Adrenal gland (tissue), 19 donors: ENCODE data around the gene USP11. TPM values are rescaled to one million over a fixed set of nuclear protein-coding genes. Genes with fewer than 3 reads are reported as not detected.
A peak's percentile ranks its signal among the peaks of the same experiment; 100 is the strongest.

Source experiments
- DNase-seq, 7 donors: peaks; one replicate each; pipeline ENCODE4 v3.0.0-alpha.2; 2019 to 2020
- H3K27ac ChIP-seq, 5 donors: fragments of 200-600 bp; sonication (generic) in 4 of 5; 1 replicate in 3 of 5; 2 replicates in 2 of 5; pipeline versions ENCODE4 v1.5.1 to v1.8.0; 2016 to 2020; ENCODE audit warnings: mild to moderate bottlenecking in 1 of 5
- H3K27me3 ChIP-seq: fragments of 200-600 bp; 2 replicates; pipeline ENCODE4 v1.8.0; 2021
- H3K36me3 ChIP-seq, 2 donors: fragments of 200-600 bp; replicated peaks in 1 of 2; 1 replicate in 1 of 2; 2 replicates in 1 of 2; pipeline versions ENCODE4 v1.5.1 to v1.8.0; 2018 to 2022
- H3K4me1 ChIP-seq, 2 donors: fragments of 200-600 bp; replicated peaks in 1 of 2; 1 replicate in 1 of 2; 2 replicates in 1 of 2; pipeline versions ENCODE4 v1.5.1 to v1.8.0; 2018 to 2021
- H3K4me3 ChIP-seq, 4 donors: fragments of 200-600 bp; sonication (generic) in 3 of 4; one replicate each; pipeline ENCODE4 v1.5.1; 2016 to 2018
- H3K9me3 ChIP-seq, 3 donors: fragments of 200-600 bp; sonication (generic) in 1 of 3; replicated peaks in 1 of 3; 1 replicate in 2 of 3; 2 replicates in 1 of 3; pipeline versions ENCODE4 v1.5.1 to v1.8.0; 2016 to 2021
- POLR2A ChIP-seq, 2 donors: fragments of 450-650 bp; IDR thresholded peaks; one replicate each; pipeline ENCODE4 v1.6.1; 2017; ENCODE audit warnings: antibody characterized with exemption in 2 of 2, mild to moderate bottlenecking in 2 of 2, moderate library complexity in 1 of 2
- WGBS, 4 donors: extraction: QIAGEN DNeasy Blood & Tissue Kit in 2 of 4; methylation state at CpG; one replicate each; pipeline versions ENCODE4 v1.1.5 to v1.1.7; 2013 to 2017; 5-methylcytosine and 5-hydroxymethylcytosine counted together
- intact Hi-C, 2 donors: fragments of 100-400 bp; cut with DNase I; formaldehyde crosslinking; loops; one replicate each; pipeline versions ENCODE4 v1.14.1 to v1.15.0; 2022 to 2023
- long read RNA-seq, 10 donors: library from polyadenylated mRNA in 3 of 10; unstranded in 2 of 10; stranded (forward) in 1 of 10; transcript quantifications; one replicate each; pipeline ENCODE4 v2.0.0 and lab custom pipeline, GENCODE V29; 2021 to 2026
- polyA plus RNA-seq, 3 donors: library from polyadenylated mRNA; stranded (reverse); fragments of 200-250 nt in 2 of 3; fragments of 350-450 nt in 1 of 3; fragmentation: Illumina TruSeq in 1 of 3; extraction: RNeasy Lipid Tissue Mini Kit (QIAGEN cat#74804) in 1 of 3; gene quantifications; one replicate each; pipeline ENCODE4 v1.2.3, GENCODE V29; 2013 to 2014
- total RNA-seq, 9 donors: library from RNA; depleted of rRNA in 4 of 9; stranded (reverse); fragments of >200 nt in 4 of 9; fragments of 120-200 nt in 1 of 9; fragmentation: NEBNext Ultra II Directional in 1 of 9; extraction: Animal tissue kit (Norgen Biotek cat#: 25700) in 1 of 9; gene quantifications; one replicate each; pipeline versions ENCODE4 v1.1.0 to v1.2.4, GENCODE V29; 2013 to 2023
- TF ChIP-seq, protein P1 (sequence below), 6 experiments: fragments of 450-650 bp in 4 of 6; fragments of 200-600 bp in 2 of 6; sonication (generic) in 1 of 6; IDR thresholded peaks; 1 replicate in 5 of 6; 2 replicates in 1 of 6; pipeline versions ENCODE4 v1.5.1 to v1.8.0; 2016 to 2021; ENCODE audit warnings: antibody characterized with exemption in 6 of 6, mild to moderate bottlenecking in 2 of 6, moderate library complexity in 1 of 6
- donor health status: healthy with polysubstance abuse.
- donor health status: Bipolar disorder and iron deficiency.
- donor health status: DM: yes; HTN: yes; CAD: no.
- donor health status: DM: no; HTN: no; CAD: no.
- donor health status: DM: no; HTN: no; CAD: no.
- donor health status: DM: yes; HTN: yes; CAD: no.

Gene USP11
- total RNA-seq (10 to 100 TPM; 27.4 to 63.0 (median 52.8) TPM), polyA plus RNA-seq (10 to 100 TPM; 35.5 to 57.8 (median 50.1) TPM)
- long read RNA-seq, donor 1, transcript USP11-204 (21 exons, 3,515 nt): major isoform, 6 of 11 reads
- long read RNA-seq, donor 1, partial matches to known transcripts: 5 of 11 reads
- long read RNA-seq, donor 1, other reads (novel, unspliced or antisense): 0 of 11 reads
- long read RNA-seq, donor 2, transcript USP11-204 (21 exons, 3,515 nt): major isoform, 11 of 33 reads
- long read RNA-seq, donor 2, partial matches to known transcripts: 22 of 33 reads
- long read RNA-seq, donor 2, other reads (novel, unspliced or antisense): 0 of 33 reads
- long read RNA-seq, donor 3, partial matches to known transcripts: 0 of 3 reads
- long read RNA-seq, donor 3, other reads (novel, unspliced or antisense): 0 of 3 reads
- long read RNA-seq, donor 4, transcript USP11-204 (21 exons, 3,515 nt): major isoform, 10 of 24 reads
- long read RNA-seq, donor 4, partial matches to known transcripts: 4 of 24 reads
- long read RNA-seq, donor 4, other reads (novel, unspliced or antisense): 10 of 24 reads
- long read RNA-seq, donor 5, transcript USP11-204 (21 exons, 3,515 nt): major isoform, 107 of 171 reads
- long read RNA-seq, donor 5, partial matches to known transcripts: 14 of 171 reads
- long read RNA-seq, donor 5, other reads (novel, unspliced or antisense): 50 of 171 reads
- long read RNA-seq, donor 6, transcript USP11-204 (21 exons, 3,515 nt): major isoform, 10 of 26 reads
- long read RNA-seq, donor 6, partial matches to known transcripts: 12 of 26 reads
- long read RNA-seq, donor 6, other reads (novel, unspliced or antisense): 4 of 26 reads
- long read RNA-seq, donor 7, partial matches to known transcripts: 0 of 2 reads
- long read RNA-seq, donor 7, other reads (novel, unspliced or antisense): 0 of 2 reads
- long read RNA-seq, donor 8, transcript USP11-204 (21 exons, 3,515 nt): major isoform, 13 of 19 reads
- long read RNA-seq, donor 8, partial matches to known transcripts: 5 of 19 reads
- long read RNA-seq, donor 8, other reads (novel, unspliced or antisense): 0 of 19 reads
- long read RNA-seq, donor 9, transcript USP11-204 (21 exons, 3,515 nt): major isoform, 9 of 24 reads
- long read RNA-seq, donor 9, partial matches to known transcripts: 14 of 24 reads
- long read RNA-seq, donor 9, other reads (novel, unspliced or antisense): 0 of 24 reads
- long read RNA-seq, donor 10, partial matches to known transcripts: 12 of 16 reads
- long read RNA-seq, donor 10, other reads (novel, unspliced or antisense): 0 of 16 reads

DNA sequence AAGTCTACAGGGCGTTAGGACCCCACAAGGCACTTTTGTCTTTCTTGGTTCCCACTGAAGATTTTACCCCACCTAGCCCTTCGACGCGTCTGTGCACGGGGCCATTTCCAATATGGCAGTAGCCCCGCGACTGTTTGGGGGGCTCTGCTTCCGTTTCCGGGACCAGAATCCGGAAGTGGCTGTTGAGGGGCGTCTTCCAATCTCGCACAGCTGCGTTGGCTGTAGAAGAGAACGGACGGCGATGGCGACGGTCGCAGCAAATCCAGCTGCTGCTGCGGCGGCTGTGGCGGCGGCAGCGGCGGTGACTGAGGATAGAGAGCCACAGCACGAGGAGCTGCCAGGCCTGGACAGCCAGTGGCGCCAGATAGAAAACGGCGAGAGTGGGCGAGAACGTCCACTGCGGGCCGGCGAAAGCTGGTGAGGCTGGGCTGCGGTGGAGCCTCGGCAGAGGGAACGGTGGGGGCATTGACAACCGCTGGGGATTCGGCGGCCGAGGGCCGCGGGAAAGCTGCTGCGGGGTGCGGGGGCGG lies at the start of gene USP11:
TSS of gene USP11 (plus strand) at position 207 of the 530 bp plus-strand sequence. CDS start at position 242, 35 bp downstream.
- TF ChIP-seq, protein P1, sequence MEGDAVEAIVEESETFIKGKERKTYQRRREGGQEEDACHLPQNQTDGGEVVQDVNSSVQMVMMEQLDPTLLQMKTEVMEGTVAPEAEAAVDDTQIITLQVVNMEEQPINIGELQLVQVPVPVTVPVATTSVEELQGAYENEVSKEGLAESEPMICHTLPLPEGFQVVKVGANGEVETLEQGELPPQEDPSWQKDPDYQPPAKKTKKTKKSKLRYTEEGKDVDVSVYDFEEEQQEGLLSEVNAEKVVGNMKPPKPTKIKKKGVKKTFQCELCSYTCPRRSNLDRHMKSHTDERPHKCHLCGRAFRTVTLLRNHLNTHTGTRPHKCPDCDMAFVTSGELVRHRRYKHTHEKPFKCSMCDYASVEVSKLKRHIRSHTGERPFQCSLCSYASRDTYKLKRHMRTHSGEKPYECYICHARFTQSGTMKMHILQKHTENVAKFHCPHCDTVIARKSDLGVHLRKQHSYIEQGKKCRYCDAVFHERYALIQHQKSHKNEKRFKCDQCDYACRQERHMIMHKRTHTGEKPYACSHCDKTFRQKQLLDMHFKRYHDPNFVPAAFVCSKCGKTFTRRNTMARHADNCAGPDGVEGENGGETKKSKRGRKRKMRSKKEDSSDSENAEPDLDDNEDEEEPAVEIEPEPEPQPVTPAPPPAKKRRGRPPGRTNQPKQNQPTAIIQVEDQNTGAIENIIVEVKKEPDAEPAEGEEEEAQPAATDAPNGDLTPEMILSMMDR (IDR thresholded peaks at IDR 0.05): no peak
- peak; percentile 79 to 80 for TF ChIP-seq POLR2A (IDR thresholded peaks at IDR 0.05)
- WGBS, 4 donors: 1 to 33% (median 20%) methylated on average over 24 to 46 of the region's 46 CpGs; no CpG with 5 or more reads in 1 of the 4 donors
- H3K9me3 ChIP-seq: no peaks in the 10 kb centered on the region
- H3K27ac ChIP-seq: peak within 1 kb of the TSS; percentile 85 to 97 (median 96)
- H3K4me3 ChIP-seq: peak within 1 kb of the TSS in 2 of 4 donors; percentile 39 to 70
- peaks cover 7% of the 10 kb centered on the region for H3K27me3 ChIP-seq
- H3K4me1 ChIP-seq: peaks cover 0 to 13% of the 10 kb centered on the region in 2 donors
- no peaks in the 10 kb centered on the region for H3K36me3 ChIP-seq
- peak in 3 of 7 donors; percentile 44 to 64 (median 47) for DNase-seq
- intact Hi-C loops: no loop called here

DNA sequence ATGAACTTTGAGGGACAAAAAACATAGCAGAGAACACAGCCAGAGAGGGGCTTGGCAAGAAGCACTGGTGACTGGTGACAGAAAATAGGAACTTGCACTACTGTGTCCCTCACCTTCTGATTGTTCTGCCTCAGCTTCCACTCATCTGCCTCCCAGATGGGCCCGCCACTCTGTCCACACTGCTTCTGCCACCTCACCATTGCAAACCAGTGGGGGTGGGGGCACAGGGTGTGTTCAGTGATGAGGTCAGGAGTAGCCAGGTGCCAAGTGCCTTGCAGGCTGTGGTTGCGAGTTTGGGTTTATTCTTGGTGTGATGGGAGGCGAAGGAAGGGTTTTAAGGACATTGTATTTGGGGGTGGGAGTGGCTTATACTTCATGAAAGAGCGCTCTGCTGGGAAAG lies 48.3 kb upstream of the USP11 start:
- Histone ChIP-seq H3K4me1 (no peaks in the 10 kb centered on the region), H3K27me3 (peaks cover 3% of the 10 kb centered on the region), H3K27ac (no peak overlapping the region), H3K36me3 (peaks cover 0 to 53% of the 10 kb centered on the region in 2 donors), H3K4me3 (no peak overlapping the region), H3K9me3 (no peaks in the 10 kb centered on the region)
- 83 to 94% (median 91%) methylated on average over 4 of the region's 4 CpGs for WGBS, 4 donors
- no peak for DNase-seq
- intact Hi-C loops: loop anchor here in 1 of 2 donors (10.0 kb wide), 1 partner anchor 60 kb away; no protein-coding TSS in a partner anchor
- TF ChIP-seq, protein P1 (IDR thresholded peaks at IDR 0.05): no peak

DNA sequence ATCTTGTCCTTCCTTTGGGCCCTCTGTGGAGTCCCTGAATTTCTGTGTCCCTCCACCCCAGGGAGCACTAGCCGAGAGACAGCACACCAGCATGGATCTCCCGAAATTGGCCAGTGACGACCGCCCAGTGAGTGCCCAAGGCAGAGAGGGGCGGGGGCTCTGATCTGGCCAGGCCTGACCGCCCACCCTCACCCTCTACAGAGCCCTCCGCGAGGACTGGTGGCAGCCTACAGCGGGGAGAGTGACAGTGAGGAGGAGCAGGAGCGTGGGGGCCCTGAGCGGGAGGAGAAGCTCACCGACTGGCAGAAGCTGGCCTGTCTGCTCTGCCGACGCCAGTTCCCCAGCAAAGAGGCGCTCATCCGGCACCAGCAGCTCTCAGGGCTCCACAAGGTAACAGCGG lies 47.6 kb upstream of the USP11 start:
- intact Hi-C loops: loop anchor here in 1 of 2 donors (10.0 kb wide), 1 partner anchor 60 kb away; no protein-coding TSS in a partner anchor
- Histone ChIP-seq H3K4me3 (no peak overlapping the region), H3K4me1 (no peaks in the 10 kb centered on the region), H3K9me3 (no peaks in the 10 kb centered on the region), H3K27ac (no peak overlapping the region), H3K36me3 (peaks cover 0 to 46% of the 10 kb centered on the region in 2 donors), H3K27me3 (peaks cover 3% of the 10 kb centered on the region)
- 84 to 90% (median 86%) methylated on average over 16 to 17 of the region's 17 CpGs; no CpG with 5 or more reads in 1 of the 4 donors for WGBS, 4 donors
- no peak for DNase-seq
- TF ChIP-seq POLR2A (IDR thresholded peaks at IDR 0.05): no peak
- TF ChIP-seq, protein P1 (IDR thresholded peaks at IDR 0.05): no peak
